Colon (tissue), 2 donors: ENCODE results near the gene EFCC1.

Source experiments
- FAIRE-seq: peaks from 2 replicates; lab custom pipeline; 2012; peaks lifted over from hg19 to GRCh38; lab: Jason Lieb, UNC
- donor health status: control.
- donor health status: control.

Gene EFCC1

DNA sequence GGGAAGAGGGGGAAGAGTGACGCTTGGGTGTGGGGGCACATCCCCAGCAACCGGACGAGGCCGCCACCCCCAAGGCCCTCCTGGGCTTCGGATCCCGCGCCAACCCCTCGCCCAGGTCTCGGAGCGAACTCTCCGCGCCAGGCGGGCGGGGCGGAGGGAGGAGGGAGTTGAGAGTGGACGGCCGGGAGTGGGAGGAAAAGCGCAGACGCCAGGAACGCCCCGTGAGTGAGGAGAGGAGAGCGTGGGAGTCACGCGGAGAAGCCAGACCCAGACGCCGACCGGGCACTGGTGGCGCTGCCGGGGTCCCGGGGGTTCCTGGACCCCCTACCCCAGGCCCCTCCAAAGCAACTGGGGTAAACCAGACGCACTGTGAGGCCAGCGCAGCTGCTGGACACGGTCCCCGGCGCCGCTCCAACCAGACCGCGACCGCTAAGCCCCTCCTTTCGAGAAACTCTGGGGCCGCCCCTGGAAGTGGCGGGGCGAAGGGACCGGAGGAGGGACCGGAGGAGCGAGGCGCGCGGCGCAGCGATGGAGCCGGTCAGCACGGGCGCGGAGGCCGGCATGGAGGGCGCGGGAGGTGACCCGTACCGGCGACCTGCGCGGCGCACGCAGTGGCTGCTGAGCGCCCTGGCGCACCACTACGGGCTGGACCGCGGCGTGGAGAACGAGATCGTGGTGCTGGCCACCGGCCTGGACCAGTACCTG, at the start of gene EFCC1:
Gene EFCC1, plus strand, starts transcription at position 204 of the 705 bp plus-strand sequence. Its CDS starts 325 bp downstream, at position 529.
- no peak for FAIRE-seq

GRCh38 chr3:128956440-128956839, 44.7 kb upstream of the EFCC1 start:
- no peak for FAIRE-seq

DNA sequence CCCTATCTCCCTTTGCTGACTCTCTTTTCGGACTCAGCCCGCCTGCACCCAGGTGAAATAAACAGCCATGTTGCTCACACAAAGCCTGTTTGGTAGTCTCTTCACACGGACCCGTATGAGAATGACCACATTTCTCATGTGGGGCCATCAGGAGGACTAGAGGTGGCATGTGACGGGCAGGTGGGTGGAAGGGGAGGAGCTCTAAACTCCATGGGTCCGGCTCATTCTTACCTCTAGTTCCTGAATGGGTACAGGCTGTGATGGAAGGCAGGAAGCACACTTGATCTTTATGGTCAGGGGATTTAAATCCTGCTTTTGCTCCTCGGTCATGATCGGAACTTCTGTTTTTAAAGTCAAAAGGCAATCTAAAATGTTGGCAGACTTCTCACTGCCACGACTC, 35.8 kb upstream of the EFCC1 start:
- FAIRE-seq, result no peak

GRCh38 chr3:128965818-128966217, 35.3 kb upstream of the EFCC1 start:
- no peak for FAIRE-seq

DNA sequence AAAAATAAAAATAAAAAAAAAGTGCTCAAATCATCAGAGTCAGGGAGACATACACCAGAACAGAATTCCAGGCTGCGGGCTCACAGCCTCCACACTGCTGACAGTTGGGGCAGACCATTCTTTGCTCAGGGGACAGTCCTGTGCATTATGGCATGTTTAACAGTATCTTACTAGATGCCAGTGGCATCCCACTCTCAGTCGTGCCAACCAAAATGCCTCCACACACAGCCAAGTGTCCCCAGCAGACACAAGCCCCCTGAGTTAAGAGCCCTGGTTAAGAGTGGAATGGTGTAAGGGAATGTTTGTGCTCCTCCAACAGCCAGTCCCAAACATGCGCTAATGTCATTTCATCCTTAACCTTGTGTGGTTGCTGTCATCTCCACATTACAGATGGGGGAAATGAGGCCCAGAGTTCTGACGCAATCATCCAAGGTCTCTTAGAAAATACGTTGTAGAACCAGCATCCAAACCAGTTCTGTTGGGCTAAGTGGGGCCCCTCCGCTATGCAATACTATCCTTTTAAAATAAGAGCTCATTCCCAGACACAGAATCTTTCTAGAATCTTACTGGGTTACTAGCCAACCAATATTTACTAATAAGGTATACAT, 33.3 kb upstream of the EFCC1 start:
- no peak for FAIRE-seq

DNA sequence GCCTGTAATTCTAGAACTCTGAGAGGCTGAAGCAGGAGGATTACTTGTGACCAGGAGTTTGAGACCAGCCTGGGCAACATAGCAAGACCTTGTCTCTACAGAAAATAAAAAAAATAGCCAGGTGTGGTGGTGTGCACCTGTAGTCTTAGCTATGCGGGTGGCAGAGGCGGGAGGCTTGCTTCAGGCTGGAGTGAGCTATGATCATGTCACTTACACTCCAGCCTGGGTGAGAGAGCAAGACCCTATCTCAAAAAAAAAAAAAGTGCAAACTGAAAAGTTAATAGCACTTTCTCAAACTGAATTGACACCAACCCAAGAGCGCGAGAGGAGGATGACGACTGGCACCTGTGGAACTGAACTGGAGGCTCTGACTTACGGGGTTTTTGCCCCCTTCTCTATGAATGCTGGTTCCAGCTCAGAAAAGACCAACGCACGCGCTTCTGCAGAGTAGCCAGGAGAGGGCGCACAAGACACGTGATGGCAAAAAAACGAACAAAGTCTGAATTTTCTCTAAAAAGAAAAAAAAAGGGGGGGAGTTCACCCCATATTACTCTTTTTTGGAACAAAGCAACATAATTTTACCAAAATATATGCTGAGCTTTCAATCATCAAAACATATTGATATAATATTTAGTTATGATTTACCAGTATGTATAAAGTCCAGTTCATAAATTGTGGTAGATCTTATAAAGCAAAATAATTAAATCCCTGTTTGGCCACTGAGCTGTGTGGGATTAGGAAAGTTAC, 30.9 kb upstream of the EFCC1 start:
- FAIRE-seq, result no peak

GRCh38 chr3:128970740-128971047, 30.4 kb upstream of the EFCC1 start:
- no peak for FAIRE-seq

- no peak for FAIRE-seq
These were observed 29.5 kb upstream of the EFCC1 start for GRCh38 chr3:128971421-128972100.

DNA sequence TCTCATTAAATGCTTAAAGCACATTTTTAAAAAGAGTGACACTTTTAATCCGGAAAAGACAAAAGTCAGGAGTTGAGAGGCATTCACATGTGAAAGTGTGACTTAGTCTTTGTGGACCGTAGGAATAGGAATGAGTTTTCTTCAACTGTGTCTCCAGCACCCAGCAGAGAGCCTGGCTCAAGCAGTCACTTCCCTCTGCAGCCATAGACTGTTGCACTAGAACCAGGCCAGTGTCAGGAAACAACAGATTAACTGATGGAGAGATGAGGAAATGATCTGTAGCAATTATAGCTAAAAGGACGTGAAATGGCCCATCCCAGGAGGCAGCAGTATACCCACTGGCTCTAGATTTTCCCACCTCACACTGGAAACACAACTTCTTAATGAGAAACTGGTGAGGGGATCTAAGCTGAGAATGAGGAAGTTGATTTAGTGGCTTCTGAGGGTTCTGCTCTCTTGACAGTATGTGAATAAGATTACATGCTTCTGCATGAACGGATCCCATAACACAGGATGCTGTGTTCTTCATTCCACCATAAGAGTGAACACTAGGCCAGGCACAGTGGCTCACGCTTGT, 27.0 kb upstream of the EFCC1 start:
- FAIRE-seq, result no peak

DNA sequence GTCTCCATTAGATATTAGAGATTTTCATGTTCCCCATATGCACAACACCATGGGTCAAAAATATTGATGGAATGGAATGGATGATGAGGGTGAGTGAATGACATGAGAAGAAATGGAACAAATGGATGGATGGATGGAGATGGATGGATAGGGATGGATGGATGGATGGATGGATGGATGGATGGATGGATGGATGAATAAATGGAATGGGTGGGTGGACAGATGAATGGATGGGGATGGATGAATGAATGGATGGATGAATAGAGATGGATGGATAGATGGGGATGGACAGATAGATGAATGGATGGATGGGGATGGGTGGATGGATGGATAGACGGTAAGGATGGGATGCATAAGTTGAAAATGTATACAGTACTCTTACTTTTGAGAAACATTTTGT, 25.8 kb upstream of the EFCC1 start:
- no peak for FAIRE-seq

DNA sequence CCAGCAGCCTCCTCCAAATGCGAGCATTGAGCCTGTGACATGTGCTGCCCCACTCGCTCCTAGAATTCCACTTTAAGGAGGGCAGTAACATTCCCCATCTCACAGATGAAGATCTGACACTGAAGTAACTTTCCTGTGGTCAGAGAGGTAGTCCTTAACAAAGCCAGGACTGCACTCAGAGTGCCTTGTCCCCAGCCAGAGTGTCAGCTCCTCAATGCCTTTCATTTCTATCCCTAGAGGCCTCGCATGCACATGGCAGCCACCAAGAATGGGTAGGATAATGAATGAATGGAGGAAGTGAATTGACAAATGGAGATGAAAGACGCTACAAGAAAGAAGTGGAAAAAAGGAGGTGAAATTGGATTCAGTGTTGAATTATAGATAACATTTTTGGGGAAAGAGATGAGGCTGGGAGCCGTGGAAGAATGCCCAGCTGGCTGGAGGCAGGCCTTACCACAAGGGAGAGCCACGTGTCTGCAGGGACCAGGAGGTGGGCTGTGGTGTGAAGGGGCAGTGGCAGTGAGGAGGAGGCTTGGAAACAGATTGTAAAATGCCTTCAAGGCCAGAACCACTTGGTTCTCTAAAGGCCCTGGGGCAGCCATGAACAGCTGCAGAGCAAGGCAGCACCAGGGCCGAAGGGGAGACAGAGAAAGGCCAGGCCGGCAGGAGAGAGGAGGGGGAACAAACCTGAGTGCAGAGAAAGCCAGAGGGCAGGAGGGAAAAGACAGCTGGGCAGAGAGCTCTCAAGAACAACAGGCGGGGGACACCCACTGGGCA, 17.6 kb upstream of the EFCC1 start:
- FAIRE-seq, result no peak

- no peak for FAIRE-seq
These were observed 16.5 kb upstream of the EFCC1 start for GRCh38 chr3:128984596-128984995.

- no peak for FAIRE-seq
These were observed 13.6 kb upstream of the EFCC1 start for GRCh38 chr3:128987302-128988100.

DNA sequence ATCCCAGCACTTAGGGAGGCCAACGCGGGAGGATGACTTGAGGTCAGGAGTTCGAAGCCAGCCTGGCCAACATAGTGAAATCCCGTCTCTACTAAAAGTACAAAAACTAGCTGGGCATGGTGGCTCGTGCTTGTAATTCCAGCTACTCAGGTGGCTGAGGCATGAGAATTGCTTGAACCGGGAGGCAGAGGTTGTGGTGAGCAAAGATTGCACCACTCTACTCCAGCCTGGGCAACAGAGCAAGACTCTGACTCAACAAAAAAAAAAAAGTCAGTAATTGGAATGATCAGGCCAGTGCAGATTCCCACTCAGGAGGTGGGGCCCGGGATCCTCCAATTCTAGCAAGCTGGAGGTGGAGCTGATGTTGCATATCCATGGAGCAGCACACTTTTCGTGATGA, 12.8 kb upstream of the EFCC1 start:
- no peak for FAIRE-seq

DNA sequence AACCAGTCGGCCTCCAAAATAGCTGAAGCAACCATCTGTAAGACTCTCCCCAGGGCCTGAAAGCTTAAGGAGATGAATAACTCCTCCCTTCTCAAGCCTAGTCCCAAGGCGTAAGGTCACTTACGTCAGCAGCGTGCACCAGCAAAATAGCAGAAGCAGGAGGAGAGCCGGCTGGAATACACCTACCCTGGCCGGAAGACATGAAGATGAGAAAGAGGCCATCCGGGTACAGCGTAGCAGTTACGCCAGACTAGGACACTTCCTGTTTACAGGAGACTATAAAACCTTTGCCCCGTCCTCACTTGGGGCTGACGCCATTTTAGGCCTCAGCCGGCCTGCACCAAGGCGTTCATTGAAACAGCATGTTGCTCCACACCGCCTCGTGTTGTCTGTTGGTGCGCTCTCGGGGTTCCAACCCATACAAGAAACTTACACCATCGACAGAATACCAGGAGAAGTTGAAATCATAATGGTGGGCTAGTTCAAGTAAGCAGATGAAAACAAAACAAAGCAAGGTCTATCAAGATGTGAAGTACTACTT, 9.7 kb upstream of the EFCC1 start:
- no peak for FAIRE-seq

GRCh38 chr3:128992926-128993460, 8.1 kb upstream of the EFCC1 start:
- no peak for FAIRE-seq

DNA sequence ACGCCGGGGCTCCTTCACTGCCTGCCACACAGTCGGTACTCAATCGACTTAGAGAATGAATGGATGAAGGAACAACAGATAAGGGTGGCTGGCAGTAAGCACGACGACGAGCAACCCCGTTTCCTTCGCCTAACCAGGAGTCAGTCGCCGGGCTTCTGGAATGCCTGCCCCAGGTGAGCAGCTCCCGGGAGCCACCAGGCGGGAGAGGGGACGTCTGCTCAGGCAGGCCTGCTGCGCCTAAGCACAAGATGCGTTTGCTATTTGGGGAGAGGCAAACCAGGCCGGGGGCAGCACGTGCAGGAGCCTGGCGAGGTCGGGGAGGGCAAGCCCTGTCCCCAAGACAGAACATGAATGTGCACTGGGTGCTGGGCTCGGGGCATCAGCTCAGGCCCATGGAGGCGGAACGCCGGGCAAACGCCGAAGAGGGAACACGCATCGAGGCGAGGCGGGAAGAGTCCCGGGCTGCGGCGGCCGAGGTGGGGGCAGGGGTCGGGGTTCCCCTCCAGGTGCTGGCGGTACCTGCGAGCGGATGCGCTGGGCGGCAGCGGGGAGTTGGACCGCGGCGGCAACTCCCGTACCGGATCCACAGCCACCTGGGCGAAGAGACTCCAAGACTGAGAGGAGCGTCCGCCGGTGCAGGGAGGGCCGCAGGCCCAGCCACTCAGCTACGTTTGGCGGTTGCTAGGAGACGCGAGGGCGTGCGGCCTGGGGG, 7.5 kb upstream of the EFCC1 start, which contains the start of gene CFAP92:
Gene CFAP92, minus strand, starts transcription at position 616 of the 712 bp plus-strand sequence. CDS start 772 bp downstream, outside the sequence.
- no peak for FAIRE-seq

GRCh38 chr3:128994173-128994512, 7.0 kb upstream of the EFCC1 start:
- no peak for FAIRE-seq
